Upper lobe of left lung (tissue), 4 donors: ENCODE data around the gene CERS3.

Source experiments
- EP300 ChIP-seq, 4 donors: sonication (generic); formaldehyde crosslinking; IDR thresholded peaks; one replicate each; pipeline ENCODE4 v1.5.1; 2017; ENCODE audit warnings: antibody characterized with exemption in 4 of 4, control low read depth in 2 of 4
- POLR2A ChIP-seq, 4 donors: fragments of 450-650 bp; IDR thresholded peaks; one replicate each; pipeline ENCODE4 v1.5.1; 2016 to 2017; ENCODE audit warnings: antibody characterized with exemption in 4 of 4, mild to moderate bottlenecking in 2 of 4
- POLR2AphosphoS5 ChIP-seq, 2 donors: sonication (generic); formaldehyde crosslinking; IDR thresholded peaks; one replicate each; pipeline ENCODE4 v1.5.1; 2017; ENCODE audit warnings: antibody characterized with exemption in 2 of 2
- TF ChIP-seq, protein P1 (sequence below), 6 experiments: fragments of 450-650 bp in 4 of 6; fragments of 200-600 bp in 2 of 6; sonication (generic) in 2 of 6; IDR thresholded peaks; one replicate each; pipeline ENCODE4 v1.5.1; 2016 to 2019; ENCODE audit warnings: antibody characterized with exemption in 6 of 6

DNA sequence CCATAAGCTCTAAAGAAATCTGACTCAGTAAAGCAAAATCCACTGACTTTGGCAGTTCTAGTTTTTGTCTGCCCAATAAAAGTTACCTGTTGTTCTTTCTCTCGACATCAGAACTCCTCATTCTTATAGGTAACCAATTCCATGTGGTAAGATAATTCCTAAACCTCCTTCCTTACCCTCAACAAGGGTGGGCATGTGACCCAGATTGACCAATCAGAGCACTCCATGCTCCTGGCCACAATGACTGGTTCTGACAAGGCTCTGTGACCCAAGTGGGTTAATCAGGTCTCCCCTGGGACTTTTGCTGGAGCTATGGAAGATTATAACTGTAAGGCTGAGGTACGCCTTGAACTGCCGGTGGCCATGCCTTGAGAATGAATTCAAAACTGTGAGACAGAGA lies 41.5 kb upstream of the CERS3 start:
- TF ChIP-seq, protein P1, sequence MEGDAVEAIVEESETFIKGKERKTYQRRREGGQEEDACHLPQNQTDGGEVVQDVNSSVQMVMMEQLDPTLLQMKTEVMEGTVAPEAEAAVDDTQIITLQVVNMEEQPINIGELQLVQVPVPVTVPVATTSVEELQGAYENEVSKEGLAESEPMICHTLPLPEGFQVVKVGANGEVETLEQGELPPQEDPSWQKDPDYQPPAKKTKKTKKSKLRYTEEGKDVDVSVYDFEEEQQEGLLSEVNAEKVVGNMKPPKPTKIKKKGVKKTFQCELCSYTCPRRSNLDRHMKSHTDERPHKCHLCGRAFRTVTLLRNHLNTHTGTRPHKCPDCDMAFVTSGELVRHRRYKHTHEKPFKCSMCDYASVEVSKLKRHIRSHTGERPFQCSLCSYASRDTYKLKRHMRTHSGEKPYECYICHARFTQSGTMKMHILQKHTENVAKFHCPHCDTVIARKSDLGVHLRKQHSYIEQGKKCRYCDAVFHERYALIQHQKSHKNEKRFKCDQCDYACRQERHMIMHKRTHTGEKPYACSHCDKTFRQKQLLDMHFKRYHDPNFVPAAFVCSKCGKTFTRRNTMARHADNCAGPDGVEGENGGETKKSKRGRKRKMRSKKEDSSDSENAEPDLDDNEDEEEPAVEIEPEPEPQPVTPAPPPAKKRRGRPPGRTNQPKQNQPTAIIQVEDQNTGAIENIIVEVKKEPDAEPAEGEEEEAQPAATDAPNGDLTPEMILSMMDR (IDR thresholded peaks at IDR 0.05): no peak
- TF ChIP-seq EP300 (IDR thresholded peaks at IDR 0.05): no peak
- no peak for TF ChIP-seq POLR2A (IDR thresholded peaks at IDR 0.05)
- TF ChIP-seq POLR2AphosphoS5 (IDR thresholded peaks at IDR 0.05): no peak
